ENCODE results near the gene MMP8. TPM values are rescaled to one million over a fixed set of nuclear protein-coding genes. Genes with fewer than 3 reads are reported as not detected.

MMP8 gene, protein sequence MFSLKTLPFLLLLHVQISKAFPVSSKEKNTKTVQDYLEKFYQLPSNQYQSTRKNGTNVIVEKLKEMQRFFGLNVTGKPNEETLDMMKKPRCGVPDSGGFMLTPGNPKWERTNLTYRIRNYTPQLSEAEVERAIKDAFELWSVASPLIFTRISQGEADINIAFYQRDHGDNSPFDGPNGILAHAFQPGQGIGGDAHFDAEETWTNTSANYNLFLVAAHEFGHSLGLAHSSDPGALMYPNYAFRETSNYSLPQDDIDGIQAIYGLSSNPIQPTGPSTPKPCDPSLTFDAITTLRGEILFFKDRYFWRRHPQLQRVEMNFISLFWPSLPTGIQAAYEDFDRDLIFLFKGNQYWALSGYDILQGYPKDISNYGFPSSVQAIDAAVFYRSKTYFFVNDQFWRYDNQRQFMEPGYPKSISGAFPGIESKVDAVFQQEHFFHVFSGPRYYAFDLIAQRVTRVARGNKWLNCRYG
- total RNA-seq = not detected in 2 replicates
- long read RNA-seq = 0 reads

DNA sequence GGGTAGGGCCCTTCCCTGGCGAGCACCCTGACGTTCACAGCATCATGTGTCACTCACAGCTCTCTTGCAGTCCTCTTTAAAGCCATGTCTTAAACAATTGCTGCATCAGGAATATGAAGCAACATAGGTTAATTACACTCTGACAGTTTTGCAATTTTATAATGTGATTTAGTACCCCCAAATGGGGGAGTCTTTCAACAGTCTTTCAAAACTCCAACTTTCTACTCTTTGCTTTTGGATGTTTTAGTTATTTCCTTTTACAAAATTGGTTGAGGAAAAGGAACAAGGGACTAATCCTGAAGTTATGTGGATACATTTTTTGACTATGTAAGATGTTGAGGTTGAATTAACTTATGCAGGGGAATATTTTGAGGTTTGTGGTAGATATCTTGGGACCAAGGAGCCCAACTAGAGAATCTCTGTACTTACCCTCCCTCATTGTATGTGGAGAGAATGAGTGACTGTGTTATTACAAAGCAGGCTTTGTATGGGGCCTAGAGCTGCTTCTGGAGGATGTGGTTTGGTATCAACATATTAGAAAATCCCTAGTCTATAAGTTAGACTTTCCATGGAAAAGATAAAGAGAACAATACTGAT is at the start of gene MMP8:
TSS of gene MMP8 (minus strand) at position 51 of the 597 bp plus-strand sequence. CDS start 99 bp downstream, outside the sequence.
- TF ChIP-seq, protein P1, sequence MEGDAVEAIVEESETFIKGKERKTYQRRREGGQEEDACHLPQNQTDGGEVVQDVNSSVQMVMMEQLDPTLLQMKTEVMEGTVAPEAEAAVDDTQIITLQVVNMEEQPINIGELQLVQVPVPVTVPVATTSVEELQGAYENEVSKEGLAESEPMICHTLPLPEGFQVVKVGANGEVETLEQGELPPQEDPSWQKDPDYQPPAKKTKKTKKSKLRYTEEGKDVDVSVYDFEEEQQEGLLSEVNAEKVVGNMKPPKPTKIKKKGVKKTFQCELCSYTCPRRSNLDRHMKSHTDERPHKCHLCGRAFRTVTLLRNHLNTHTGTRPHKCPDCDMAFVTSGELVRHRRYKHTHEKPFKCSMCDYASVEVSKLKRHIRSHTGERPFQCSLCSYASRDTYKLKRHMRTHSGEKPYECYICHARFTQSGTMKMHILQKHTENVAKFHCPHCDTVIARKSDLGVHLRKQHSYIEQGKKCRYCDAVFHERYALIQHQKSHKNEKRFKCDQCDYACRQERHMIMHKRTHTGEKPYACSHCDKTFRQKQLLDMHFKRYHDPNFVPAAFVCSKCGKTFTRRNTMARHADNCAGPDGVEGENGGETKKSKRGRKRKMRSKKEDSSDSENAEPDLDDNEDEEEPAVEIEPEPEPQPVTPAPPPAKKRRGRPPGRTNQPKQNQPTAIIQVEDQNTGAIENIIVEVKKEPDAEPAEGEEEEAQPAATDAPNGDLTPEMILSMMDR (conservative IDR thresholded peaks at IDR 0.05) = no peak
- DNase-seq (ENCODE audit: low read depth, low spot score) = no peak

DNA sequence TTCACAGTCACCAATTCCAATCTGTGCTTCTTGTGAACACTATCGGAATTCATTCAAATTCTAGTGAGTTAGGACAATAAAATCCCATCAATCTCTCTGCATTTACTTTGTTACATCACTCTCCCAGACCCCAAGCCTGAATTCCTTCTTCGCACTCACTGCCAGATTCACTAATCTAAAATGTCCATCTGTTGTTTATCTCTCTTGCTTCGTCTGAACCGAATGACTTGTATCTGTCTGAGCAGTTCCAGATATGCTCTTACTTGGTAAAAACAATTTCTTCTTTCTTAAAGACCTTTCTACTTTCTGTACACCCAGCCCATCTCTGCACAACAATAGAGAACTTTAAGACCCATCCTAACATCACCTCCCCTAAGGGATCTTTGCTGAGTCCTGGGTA is 48.6 kb upstream of the MMP8 start:
- TF ChIP-seq, protein P1 (conservative IDR thresholded peaks at IDR 0.05) = no peak
- Mint-ChIP-seq H3K4me3 (no peak overlapping the region), H3K27ac (ENCODE audit: unreplicated experiment) (no peak overlapping the region), H3K27me3 (ENCODE audit: low read depth) (no peaks in the 10 kb centered on the region), H3K4me1 (no peaks in the 10 kb centered on the region), H3K36me3 (ENCODE audit: low read depth) (no peaks in the 10 kb centered on the region), H3K9me3 (peaks cover 3% of the 10 kb centered on the region)
- DNase-seq (ENCODE audit: low read depth, low spot score) = no peak

More for the DNA sequence above, at the start of gene MMP8:
- peak within 1 kb of the TSS; percentile 65 for H3K27ac Mint-ChIP-seq (ENCODE audit: unreplicated experiment)
- no peaks in the 10 kb centered on the region for H3K27me3 Mint-ChIP-seq (ENCODE audit: low read depth)
- H3K4me1 Mint-ChIP-seq = peaks cover 8% of the 10 kb centered on the region
- H3K36me3 Mint-ChIP-seq (ENCODE audit: low read depth) = no peaks in the 10 kb centered on the region
- H3K4me3 Mint-ChIP-seq = no peak within 1 kb of the TSS
- H3K9me3 Mint-ChIP-seq = peaks cover 7% of the 10 kb centered on the region

DNA sequence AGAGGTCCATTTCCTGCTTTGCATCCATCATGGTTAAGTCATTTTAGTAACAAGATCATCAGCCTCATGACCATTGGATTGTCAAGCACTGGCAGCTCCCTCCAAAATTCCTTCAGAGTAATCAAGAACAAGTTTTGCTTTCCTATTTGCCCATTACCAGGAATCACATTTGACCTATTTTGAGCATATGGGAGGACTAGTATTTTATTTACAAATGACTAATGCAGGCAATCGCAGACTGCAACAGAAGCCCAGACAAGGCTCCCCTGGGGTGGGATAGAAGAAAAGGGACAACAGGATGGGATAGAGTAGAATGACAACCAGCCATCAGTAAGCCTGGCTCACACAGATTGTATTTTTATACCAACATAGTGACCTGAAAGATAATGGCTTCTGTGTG is 46.6 kb upstream of the MMP8 start:
- Mint-ChIP-seq H3K9me3 (peaks cover 8% of the 10 kb centered on the region), H3K4me3 (no peak overlapping the region), H3K4me1 (no peaks in the 10 kb centered on the region), H3K36me3 (ENCODE audit: low read depth) (no peaks in the 10 kb centered on the region), H3K27ac (ENCODE audit: unreplicated experiment) (no peak overlapping the region), H3K27me3 (ENCODE audit: low read depth) (no peaks in the 10 kb centered on the region)
- TF ChIP-seq, protein P1 (conservative IDR thresholded peaks at IDR 0.05) = no peak
- no peak for DNase-seq (ENCODE audit: low read depth, low spot score)

DNA sequence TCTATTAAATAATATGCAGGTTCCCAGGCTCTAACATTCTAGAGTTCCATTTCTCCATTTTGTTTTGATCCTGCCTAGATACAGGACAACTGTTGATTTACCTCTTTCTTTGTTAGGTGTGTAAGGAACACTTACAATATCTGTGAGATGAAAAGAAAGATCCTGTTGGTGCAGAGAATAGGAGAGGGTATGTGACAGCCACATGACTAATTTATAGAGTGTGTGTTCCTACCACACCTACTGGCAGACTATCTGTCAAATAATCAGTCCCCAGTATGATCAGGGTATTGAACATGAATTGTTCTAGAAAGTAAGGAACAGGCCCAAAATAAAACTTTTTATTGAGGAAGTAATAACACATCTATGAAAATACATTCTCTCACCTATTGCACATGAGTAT is 45.4 kb upstream of the MMP8 start:
- no peak for DNase-seq (ENCODE audit: low read depth, low spot score)
- TF ChIP-seq, protein P1 (conservative IDR thresholded peaks at IDR 0.05) = no peak
- Mint-ChIP-seq H3K36me3 (ENCODE audit: low read depth) (no peaks in the 10 kb centered on the region), H3K27me3 (ENCODE audit: low read depth) (no peaks in the 10 kb centered on the region), H3K9me3 (peaks cover 8% of the 10 kb centered on the region), H3K4me3 (no peak overlapping the region), H3K4me1 (no peaks in the 10 kb centered on the region), H3K27ac (ENCODE audit: unreplicated experiment) (no peak overlapping the region)

DNA sequence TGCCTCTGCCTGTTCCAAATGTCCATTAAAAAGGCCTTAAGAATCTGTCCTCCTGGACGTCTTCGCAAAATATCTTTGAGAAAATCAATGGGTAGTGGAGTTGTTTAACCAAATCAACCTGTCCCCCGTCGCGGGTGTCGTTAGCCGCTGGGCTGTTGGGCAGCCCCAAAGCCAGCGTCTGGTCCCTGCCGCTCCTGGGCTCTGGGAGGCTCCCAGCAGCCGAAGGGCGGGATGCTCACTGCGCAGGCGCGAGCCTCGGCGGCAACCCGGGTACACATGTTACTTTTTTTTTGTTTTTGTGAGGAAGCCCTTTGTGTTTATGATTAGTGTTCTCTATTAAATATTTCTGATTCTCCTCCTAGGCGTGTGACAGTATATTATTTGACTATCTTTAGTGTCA is 43.0 kb upstream of the MMP8 start:
- H3K4me1 Mint-ChIP-seq = no peaks in the 10 kb centered on the region
- no peaks in the 10 kb centered on the region for H3K27me3 Mint-ChIP-seq (ENCODE audit: low read depth)
- H3K4me3 Mint-ChIP-seq = no peak overlapping the region
- H3K9me3 Mint-ChIP-seq = peaks cover 8% of the 10 kb centered on the region
- H3K27ac Mint-ChIP-seq (ENCODE audit: unreplicated experiment) = no peak overlapping the region
- H3K36me3 Mint-ChIP-seq (ENCODE audit: low read depth) = no peaks in the 10 kb centered on the region
- no peak for DNase-seq (ENCODE audit: low read depth, low spot score)
- TF ChIP-seq, protein P1 (conservative IDR thresholded peaks at IDR 0.05) = no peak

Data from neural crest cell (in vitro differentiated cells).